Activated T-cell treated with anti-CD3 and anti-CD28 coated beads, Interleukin-2, amount 50 U/mL, for 24 hours (primary cell): ENCODE data around the gene CREB3L1.
A peak's percentile ranks its signal among the peaks of the same experiment; 100 is the strongest.

ENCODE experiments used
- DNase-seq: peaks from one replicate; pipeline ENCODE4 v3.0.0-alpha.2; 2020
- H3K27ac Mint-ChIP-seq: 2 replicates; pipeline ENCODE4 v1.8.0; 2020; ENCODE audit warnings: mild to moderate bottlenecking, mixed read lengths
- H3K27me3 Mint-ChIP-seq: 2 replicates; pipeline ENCODE4 v1.8.0; 2020; ENCODE audit warnings: mixed read lengths
- H3K36me3 Mint-ChIP-seq: 2 replicates; pipeline ENCODE4 v1.8.0; 2020; ENCODE audit warnings: low read depth, mixed read lengths
- H3K4me1 Mint-ChIP-seq: 2 replicates; pipeline ENCODE4 v1.8.0; 2020; ENCODE audit warnings: low read depth, mixed read lengths
- H3K4me3 Mint-ChIP-seq: 2 replicates; pipeline ENCODE4 v1.8.0; 2020; ENCODE audit warnings: mild to moderate bottlenecking, moderate library complexity, mixed read lengths
- H3K9me3 Mint-ChIP-seq: 2 replicates; pipeline ENCODE4 v1.8.0; 2020; ENCODE audit warnings: mixed read lengths

Gene CREB3L1

GRCh38 chr11:46307785-46308341, 30.4 kb downstream of the CREB3L1 start:
- H3K9me3 Mint-ChIP-seq = no peaks in the 10 kb centered on the region
- H3K4me1 Mint-ChIP-seq = peaks cover 5% of the 10 kb centered on the region
- no peak for DNase-seq
- no peak overlapping the region for H3K4me3 Mint-ChIP-seq
- no peak overlapping the region for H3K27ac Mint-ChIP-seq
- no peaks in the 10 kb centered on the region for H3K36me3 Mint-ChIP-seq
- no peaks in the 10 kb centered on the region for H3K27me3 Mint-ChIP-seq

GRCh38 chr11:46308631-46309419, 31.4 kb downstream of the CREB3L1 start:
- DNase-seq = peak; percentile 80
- no peak overlapping the region for H3K27ac Mint-ChIP-seq

GRCh38 chr11:46309814-46310259, 32.4 kb downstream of the CREB3L1 start:
- Mint-ChIP-seq H3K9me3 (no peaks in the 10 kb centered on the region), H3K4me3 (no peak overlapping the region), H3K27me3 (no peaks in the 10 kb centered on the region), H3K4me1 (peaks cover 5% of the 10 kb centered on the region), H3K36me3 (no peaks in the 10 kb centered on the region), H3K27ac (no peak overlapping the region)
- no peak for DNase-seq

More at GRCh38 chr11:46308631-46309419, 31.4 kb downstream of the CREB3L1 start:
- Mint-ChIP-seq H3K4me1 (peaks cover 5% of the 10 kb centered on the region), H3K27me3 (no peaks in the 10 kb centered on the region), H3K36me3 (no peaks in the 10 kb centered on the region), H3K9me3 (no peaks in the 10 kb centered on the region), H3K4me3 (no peak overlapping the region)

GRCh38 chr11:46315033-46315738, 37.7 kb downstream of the CREB3L1 start:
- no peak overlapping the region for H3K4me3 Mint-ChIP-seq
- DNase-seq = peak; percentile 81
- H3K9me3 Mint-ChIP-seq = no peaks in the 10 kb centered on the region
- no peak overlapping the region for H3K27ac Mint-ChIP-seq
- H3K27me3 Mint-ChIP-seq = no peaks in the 10 kb centered on the region
- H3K4me1 Mint-ChIP-seq = peaks cover 19% of the 10 kb centered on the region
- H3K36me3 Mint-ChIP-seq = no peaks in the 10 kb centered on the region

GRCh38 chr11:46315783-46316563, 38.5 kb downstream of the CREB3L1 start:
- no peak for DNase-seq
- peaks cover 19% of the 10 kb centered on the region for H3K4me1 Mint-ChIP-seq
- H3K9me3 Mint-ChIP-seq = no peaks in the 10 kb centered on the region
- H3K27me3 Mint-ChIP-seq = no peaks in the 10 kb centered on the region
- H3K27ac Mint-ChIP-seq = no peak overlapping the region
- no peaks in the 10 kb centered on the region for H3K36me3 Mint-ChIP-seq
- H3K4me3 Mint-ChIP-seq = no peak overlapping the region

- Mint-ChIP-seq H3K36me3 (no peaks in the 10 kb centered on the region), H3K27me3 (no peaks in the 10 kb centered on the region), H3K9me3 (no peaks in the 10 kb centered on the region), H3K4me3 (no peak overlapping the region), H3K4me1 (peaks cover 19% of the 10 kb centered on the region), H3K27ac (peak overlapping the region; percentile 79)
- no peak for DNase-seq
Observed at GRCh38 chr11:46319074-46319453, 41.6 kb downstream of the CREB3L1 start.

- DNase-seq = no peak
- no peak overlapping the region for H3K4me3 Mint-ChIP-seq
- H3K36me3 Mint-ChIP-seq = no peaks in the 10 kb centered on the region
Observed at GRCh38 chr11:46321757-46322156, 44.3 kb downstream of the CREB3L1 start.

GRCh38 chr11:46322759-46323158, 45.3 kb downstream of the CREB3L1 start:
- Mint-ChIP-seq H3K4me3 (no peak overlapping the region), H3K27me3 (no peaks in the 10 kb centered on the region), H3K36me3 (no peaks in the 10 kb centered on the region), H3K4me1 (peaks cover 18% of the 10 kb centered on the region), H3K27ac (no peak overlapping the region), H3K9me3 (no peaks in the 10 kb centered on the region)
- DNase-seq = no peak

More at GRCh38 chr11:46321757-46322156, 44.3 kb downstream of the CREB3L1 start:
- Mint-ChIP-seq H3K9me3 (no peaks in the 10 kb centered on the region), H3K27ac (no peak overlapping the region), H3K27me3 (no peaks in the 10 kb centered on the region), H3K4me1 (peaks cover 16% of the 10 kb centered on the region)

- peaks cover 29% of the 10 kb centered on the region for H3K4me1 Mint-ChIP-seq
- DNase-seq = no peak
- no peaks in the 10 kb centered on the region for H3K27me3 Mint-ChIP-seq
- no peak overlapping the region for H3K4me3 Mint-ChIP-seq
- H3K9me3 Mint-ChIP-seq = no peaks in the 10 kb centered on the region
- H3K36me3 Mint-ChIP-seq = no peaks in the 10 kb centered on the region
- H3K27ac Mint-ChIP-seq = no peak overlapping the region
Observed at GRCh38 chr11:46326813-46327416, 49.5 kb downstream of the CREB3L1 start.

- Mint-ChIP-seq H3K36me3 (no peaks in the 10 kb centered on the region), H3K27ac (no peak overlapping the region), H3K4me3 (no peak overlapping the region), H3K27me3 (no peaks in the 10 kb centered on the region), H3K9me3 (no peaks in the 10 kb centered on the region), H3K4me1 (peaks cover 35% of the 10 kb centered on the region)
- no peak for DNase-seq
Observed at GRCh38 chr11:46327829-46328228, 50.4 kb downstream of the CREB3L1 start.

- DNase-seq = no peak
- Mint-ChIP-seq H3K27ac (no peak overlapping the region), H3K27me3 (no peaks in the 10 kb centered on the region), H3K9me3 (no peaks in the 10 kb centered on the region), H3K4me3 (no peak overlapping the region), H3K36me3 (no peaks in the 10 kb centered on the region), H3K4me1 (peaks cover 53% of the 10 kb centered on the region)
Observed at GRCh38 chr11:46330154-46330553, 52.7 kb downstream of the CREB3L1 start.

GRCh38 chr11:46330563-46331281, 53.3 kb downstream of the CREB3L1 start:
- H3K4me1 Mint-ChIP-seq = peaks cover 54% of the 10 kb centered on the region
- H3K27ac Mint-ChIP-seq = peak overlapping the region; percentile 76
- DNase-seq = no peak
- H3K27me3 Mint-ChIP-seq = no peaks in the 10 kb centered on the region
- H3K9me3 Mint-ChIP-seq = no peaks in the 10 kb centered on the region
- no peaks in the 10 kb centered on the region for H3K36me3 Mint-ChIP-seq
- peak overlapping the region; percentile 28 for H3K4me3 Mint-ChIP-seq

GRCh38 chr11:46331282-46331984, 54.0 kb downstream of the CREB3L1 start:
- no peaks in the 10 kb centered on the region for H3K27me3 Mint-ChIP-seq
- peak overlapping the region; percentile 28 for H3K4me3 Mint-ChIP-seq
- no peaks in the 10 kb centered on the region for H3K36me3 Mint-ChIP-seq
- H3K4me1 Mint-ChIP-seq = peaks cover 60% of the 10 kb centered on the region
- no peaks in the 10 kb centered on the region for H3K9me3 Mint-ChIP-seq
- peak; percentile 58 for DNase-seq
- peak overlapping the region; percentile 76 for H3K27ac Mint-ChIP-seq
